AG04449 (cell line): ENCODE data around the gene FAXDC2.

ENCODE experiments used
- CTCF ChIA-PET: fragments of 350-600 bp; formaldehyde crosslinking; extraction: SDS; loops from one replicate; lab custom pipeline; 2021; ENCODE audit warnings: antibody characterized with exemption; lab: Yijun Ruan, JAX
- POLR2A ChIA-PET: fragments of 400-600, 350-600 bp; formaldehyde crosslinking; extraction: SDS; loops from one replicate; lab custom pipeline; 2020; ENCODE audit warnings: antibody characterized with exemption, inconsistent platforms; lab: Yijun Ruan, JAX
- DNase-seq: peaks from one replicate; pipeline ENCODE4 v3.0.0-alpha.2; 2010; ENCODE audit warnings: low read depth, low spot score
- H3K4me3 ChIP-seq: 2 replicates; pipeline ENCODE4 v1.5.1; 2011; ENCODE audit warnings: low read depth, mild to moderate bottlenecking, control low read depth, low read length
- TF ChIP-seq, protein P1 (sequence below): IDR thresholded peaks from one replicate; pipeline ENCODE4 v1.5.1; 2011; ENCODE audit warnings: mild to moderate bottlenecking, moderate library complexity, low read length, control low read depth, inconsistent platforms; ENCODE audit not compliant: insufficient read depth; ENCODE audit errors: missing control alignments

FAXDC2 gene

DNA sequence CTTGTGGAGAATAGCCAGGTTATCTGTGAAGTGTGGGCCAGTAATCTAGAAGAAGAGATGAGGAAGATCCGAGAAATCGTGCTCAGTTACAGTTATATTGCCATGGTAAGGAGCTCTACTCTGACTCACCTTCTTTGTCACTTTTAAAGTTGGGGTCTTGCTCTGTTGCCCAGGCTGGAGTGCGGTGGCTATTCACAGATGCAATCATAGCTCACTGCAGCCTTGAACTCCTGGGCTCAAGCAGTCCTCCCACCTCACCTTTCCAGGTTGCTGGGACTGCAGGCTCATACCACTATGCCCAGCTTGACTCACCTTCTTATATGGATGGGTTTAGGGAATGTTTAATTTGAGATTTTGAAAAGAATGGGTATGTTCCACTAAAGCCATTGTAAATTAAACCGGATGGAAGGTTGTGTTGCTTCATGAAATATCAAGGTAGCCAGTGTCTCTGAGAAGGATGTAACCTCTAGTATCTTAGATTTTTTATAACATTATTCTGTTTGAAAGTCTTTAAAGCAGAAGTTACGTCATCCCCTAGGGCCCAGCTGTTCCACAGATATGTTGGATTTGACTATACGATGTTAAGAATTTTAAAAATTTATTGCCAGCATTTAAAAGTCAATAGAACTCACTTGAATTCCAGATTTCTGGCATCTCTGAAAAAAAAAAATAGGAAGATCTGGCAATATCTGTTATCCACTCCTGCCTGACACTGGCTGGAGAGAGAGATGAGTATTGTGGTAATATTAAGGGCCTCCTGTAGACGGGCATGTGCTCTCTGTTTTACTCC lies 13.1 kb upstream of the FAXDC2 start:
- TF ChIP-seq, protein P1, sequence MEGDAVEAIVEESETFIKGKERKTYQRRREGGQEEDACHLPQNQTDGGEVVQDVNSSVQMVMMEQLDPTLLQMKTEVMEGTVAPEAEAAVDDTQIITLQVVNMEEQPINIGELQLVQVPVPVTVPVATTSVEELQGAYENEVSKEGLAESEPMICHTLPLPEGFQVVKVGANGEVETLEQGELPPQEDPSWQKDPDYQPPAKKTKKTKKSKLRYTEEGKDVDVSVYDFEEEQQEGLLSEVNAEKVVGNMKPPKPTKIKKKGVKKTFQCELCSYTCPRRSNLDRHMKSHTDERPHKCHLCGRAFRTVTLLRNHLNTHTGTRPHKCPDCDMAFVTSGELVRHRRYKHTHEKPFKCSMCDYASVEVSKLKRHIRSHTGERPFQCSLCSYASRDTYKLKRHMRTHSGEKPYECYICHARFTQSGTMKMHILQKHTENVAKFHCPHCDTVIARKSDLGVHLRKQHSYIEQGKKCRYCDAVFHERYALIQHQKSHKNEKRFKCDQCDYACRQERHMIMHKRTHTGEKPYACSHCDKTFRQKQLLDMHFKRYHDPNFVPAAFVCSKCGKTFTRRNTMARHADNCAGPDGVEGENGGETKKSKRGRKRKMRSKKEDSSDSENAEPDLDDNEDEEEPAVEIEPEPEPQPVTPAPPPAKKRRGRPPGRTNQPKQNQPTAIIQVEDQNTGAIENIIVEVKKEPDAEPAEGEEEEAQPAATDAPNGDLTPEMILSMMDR = no peak
- no peak for DNase-seq
- ChIA-PET CTCF (interaction anchor here (1.4 kb wide), 1 partner anchor 13 kb away, joined by 5 read pairs; no protein-coding TSS in a partner anchor), POLR2A (no interaction called here)
- no peak overlapping the region for H3K4me3 ChIP-seq

DNA sequence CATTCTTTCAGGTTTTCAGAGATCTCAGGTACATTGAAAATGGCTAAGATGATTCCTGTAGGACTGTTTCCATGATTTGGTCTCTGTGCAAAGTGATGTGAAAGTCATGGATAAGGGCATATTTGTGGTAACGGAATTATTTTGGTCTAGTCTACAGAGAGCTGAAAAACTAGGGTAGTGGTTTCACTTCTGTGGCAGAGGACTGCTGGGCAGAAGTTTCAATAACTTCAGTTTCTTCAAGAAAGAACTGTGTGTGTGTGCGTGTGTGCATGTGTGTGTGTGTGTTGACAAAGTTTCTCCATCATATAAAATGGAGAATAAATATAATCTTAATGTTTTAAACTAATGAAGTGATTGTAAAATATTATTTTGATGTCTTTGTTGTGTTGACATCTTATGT lies 12.4 kb upstream of the FAXDC2 start:
- POLR2A ChIA-PET = no interaction called here

DNA sequence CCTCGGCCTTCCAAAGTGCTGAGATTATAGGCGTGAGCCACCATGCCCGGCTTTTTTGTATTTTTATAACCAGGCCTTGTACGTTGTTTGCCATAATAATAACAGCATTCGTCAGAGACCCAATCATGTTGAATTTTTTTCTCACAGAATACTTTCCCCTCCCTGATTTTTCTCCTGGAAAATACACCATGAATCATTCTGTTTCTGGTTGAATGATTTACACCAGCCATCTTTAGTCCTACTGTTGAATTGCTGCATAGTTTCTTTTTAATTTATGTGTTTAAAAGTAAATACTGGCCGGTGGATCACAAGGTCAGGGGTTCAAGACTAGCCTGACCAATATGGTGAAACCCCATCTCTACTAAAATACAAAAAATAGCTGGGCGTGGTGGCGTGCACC lies 11.5 kb upstream of the FAXDC2 start:
- CTCF ChIA-PET = no interaction called here
- POLR2A ChIA-PET = no interaction called here
- H3K4me3 ChIP-seq = no peak overlapping the region

More for the DNA sequence above, 12.4 kb upstream of the FAXDC2 start:
- DNase-seq = no peak
- TF ChIP-seq, protein P1 = no peak
- CTCF ChIA-PET = no interaction called here
- H3K4me3 ChIP-seq = no peak overlapping the region

DNA sequence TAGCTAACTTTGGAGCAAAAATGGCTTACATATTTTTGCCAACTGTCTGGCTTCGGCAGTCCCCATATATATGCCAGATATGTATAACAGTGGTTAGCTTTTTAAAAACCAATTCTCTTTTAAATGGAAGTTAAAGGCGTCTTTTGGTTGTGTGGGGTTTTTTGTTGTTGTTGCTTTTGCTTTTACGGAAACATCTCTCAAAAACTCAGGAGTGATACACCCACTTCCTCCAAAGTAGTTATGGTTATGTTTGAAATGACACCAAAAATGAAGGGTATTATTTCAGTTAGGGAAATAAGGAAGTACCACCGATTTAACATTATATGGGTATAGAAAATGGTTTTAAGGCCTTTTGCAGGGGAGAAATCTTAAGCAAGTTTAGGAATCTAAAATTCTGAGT lies 10.4 kb upstream of the FAXDC2 start:
- CTCF ChIA-PET = interaction anchor here (1.6 kb wide), 1 partner anchor 15 kb away, joined by 4 read pairs; no protein-coding TSS in a partner anchor
- peak overlapping the region; percentile 86 for H3K4me3 ChIP-seq

More for the DNA sequence above, 11.5 kb upstream of the FAXDC2 start:
- DNase-seq = no peak
- TF ChIP-seq, protein P1 = no peak

DNA sequence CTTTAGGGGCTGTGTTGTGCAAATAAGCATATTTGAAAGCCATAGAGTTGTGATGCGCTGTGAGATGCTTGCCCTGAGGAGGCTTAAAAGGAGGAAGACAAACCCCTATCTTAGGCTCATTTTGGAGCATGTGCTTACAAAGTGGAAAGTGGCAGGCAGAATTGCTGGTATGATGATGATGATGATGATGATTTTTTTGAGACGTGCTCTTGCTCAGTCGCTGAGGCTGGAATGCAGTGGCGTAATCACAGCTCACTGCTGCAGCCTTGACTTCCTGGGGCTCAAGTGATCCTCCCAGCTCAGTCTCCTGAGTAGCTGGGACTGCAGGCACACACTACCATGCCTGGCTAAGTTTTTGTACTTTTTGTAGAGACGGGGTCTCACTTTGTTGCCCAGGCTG lies 9.7 kb upstream of the FAXDC2 start:
- POLR2A ChIA-PET = interaction anchor here (0.6 kb wide), 1 partner anchor 61 kb away, joined by 3 read pairs; no protein-coding TSS in a partner anchor
- H3K4me3 ChIP-seq = peak overlapping the region; percentile 86
- TF ChIP-seq, protein P1 = no peak
- CTCF ChIA-PET = interaction anchor here (1.1 to 1.6 kb wide), 3 partner anchors 8 to 212 kb away, joined by 3 to 4 read pairs (median 3); no protein-coding TSS in a partner anchor
- DNase-seq = no peak

More for the DNA sequence above, 10.4 kb upstream of the FAXDC2 start:
- POLR2A ChIA-PET = interaction anchor here (0.6 kb wide), 1 partner anchor 62 kb away, joined by 3 read pairs; no protein-coding TSS in a partner anchor
- no peak for DNase-seq
- TF ChIP-seq, protein P1 = no peak
